HG03460 (cell line): ENCODE data around the gene AKTIP.
A peak's percentile ranks its signal among the peaks of the same experiment; 100 is the strongest.

Experiments used
- ATAC-seq: cut with Tn5 transposase; IDR thresholded peaks from one replicate; pipeline ENCODE4 v1.9.1; 2021; ENCODE audit not compliant: unreplicated experiment

Gene AKTIP

DNA sequence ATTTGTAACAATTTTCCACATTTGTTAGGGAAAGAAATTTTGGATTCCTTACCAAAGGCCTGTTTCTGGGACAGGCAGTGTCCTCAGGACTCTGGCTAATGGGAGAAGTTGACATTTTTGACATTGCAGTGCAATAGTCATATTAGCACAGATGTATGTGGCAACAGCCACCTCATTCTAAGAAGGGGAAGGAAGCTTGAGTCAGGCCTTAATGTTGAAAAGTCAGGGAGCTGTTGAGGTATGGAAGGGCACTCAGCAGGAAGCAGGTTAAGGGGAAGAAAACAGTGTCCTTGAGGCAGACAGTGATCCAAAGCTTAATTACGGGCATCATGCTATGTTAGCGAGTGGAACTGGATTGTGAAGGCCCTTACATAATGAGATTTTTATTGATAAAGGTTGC is 20.9 kb downstream of the AKTIP start:
- no peak for ATAC-seq

DNA sequence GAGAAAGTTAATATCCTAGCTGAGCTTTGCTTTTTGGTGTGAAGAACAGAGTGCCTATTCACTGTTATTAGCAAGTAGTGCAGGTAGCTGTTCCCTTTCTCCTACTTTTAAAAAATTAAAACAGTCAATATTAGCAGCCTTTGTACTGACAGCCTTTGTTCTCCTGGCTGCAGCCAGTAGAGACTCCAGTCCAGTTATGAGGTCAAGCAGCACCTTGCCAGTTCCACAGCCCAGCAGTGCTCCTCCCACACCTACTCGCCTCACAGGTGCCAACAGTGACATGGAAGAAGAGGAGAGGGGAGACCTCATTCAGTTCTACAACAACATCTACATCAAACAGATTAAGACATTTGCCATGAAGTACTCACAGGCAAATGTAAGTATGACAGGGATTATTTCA is 22.6 kb downstream of the AKTIP start:
- ATAC-seq = no peak

DNA sequence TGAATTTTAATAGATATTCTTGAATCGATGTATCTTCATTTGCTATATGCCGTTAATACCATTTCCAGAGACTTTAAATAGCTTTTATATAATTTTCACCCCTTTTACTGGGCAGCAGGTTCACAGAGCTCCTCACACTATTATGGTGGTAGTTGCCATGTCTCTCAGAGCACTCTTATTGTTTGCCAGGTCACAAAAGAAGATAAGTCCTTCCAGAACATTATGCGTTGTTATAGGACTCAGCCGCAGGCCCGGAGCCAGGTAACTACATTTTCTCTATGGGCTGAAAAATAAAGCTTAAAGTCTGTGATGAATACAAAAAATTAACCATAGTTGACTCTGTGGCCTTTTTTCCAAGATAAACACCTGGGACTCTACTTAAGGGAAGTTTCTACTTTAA is 24.0 kb downstream of the AKTIP start:
- no peak for ATAC-seq

DNA sequence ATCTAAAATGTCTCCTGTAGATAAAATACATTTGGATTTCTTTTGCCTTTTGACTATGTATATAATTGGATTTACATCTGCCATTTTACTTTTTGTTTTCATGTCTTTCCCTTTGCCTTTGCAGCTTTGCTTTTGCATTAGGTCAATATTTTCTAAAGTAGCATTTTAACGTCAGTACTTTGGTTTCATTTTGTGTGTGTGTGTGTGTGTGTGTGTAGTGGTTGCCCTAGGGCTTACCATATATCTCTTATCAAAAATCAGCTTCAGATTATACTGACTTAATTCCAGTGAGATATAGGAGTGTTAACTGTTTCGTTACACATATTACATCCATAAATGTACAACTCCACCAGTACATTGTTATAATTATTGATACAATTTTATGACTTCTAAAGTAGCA is 26.1 kb downstream of the AKTIP start:
- no peak for ATAC-seq

DNA sequence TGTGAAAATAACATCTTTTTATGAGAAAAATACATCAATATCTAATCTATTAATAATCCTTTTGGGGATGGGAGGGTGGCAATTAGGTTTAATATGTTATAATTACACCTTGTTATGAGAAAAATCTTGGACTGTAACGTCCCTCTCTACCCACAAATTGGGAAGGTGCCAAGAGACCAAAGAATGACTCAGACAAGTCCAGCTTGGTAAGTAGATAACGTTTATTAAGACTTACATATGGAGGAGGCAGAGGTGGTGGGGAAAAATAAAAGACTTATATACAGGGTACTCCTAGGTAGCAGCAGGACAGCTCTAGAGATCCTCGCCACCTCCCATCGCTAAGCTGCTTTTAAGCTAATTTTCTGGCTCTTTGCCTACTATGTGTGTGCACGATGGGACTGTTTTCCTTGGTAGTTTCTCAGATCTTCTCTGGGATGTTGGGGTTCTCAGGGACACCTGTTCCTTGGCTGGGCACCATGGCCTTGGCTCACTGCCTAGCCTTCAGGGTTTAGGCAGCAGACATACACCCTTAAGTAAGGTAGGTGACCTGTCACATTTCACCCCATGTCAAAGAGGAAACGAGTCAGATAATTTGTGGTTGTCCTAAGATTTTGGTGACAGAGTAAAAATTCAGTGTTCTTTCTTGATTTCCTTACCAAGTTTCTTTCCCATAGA is 37.3 kb downstream of the AKTIP start:
- ATAC-seq = no peak

DNA sequence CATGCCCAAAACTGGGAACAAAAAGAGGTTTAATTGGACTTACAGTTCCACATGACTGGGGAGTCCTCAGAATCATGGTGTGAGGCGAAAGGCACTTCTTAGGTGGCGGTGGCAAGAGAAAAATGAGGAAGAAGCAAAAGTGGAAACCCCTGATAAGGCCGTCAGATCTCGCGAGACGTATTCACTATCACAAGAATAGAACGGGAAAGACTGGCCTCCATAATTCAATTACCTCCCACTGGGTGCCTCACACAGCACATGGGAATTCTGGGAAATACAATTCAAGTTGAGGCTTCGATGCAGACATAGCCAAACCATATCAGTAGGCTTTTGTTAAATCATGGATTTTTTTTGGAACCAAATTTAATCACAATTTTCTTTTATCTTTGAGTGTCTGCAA is 44.4 kb downstream of the AKTIP start:
- ATAC-seq = no peak

DNA sequence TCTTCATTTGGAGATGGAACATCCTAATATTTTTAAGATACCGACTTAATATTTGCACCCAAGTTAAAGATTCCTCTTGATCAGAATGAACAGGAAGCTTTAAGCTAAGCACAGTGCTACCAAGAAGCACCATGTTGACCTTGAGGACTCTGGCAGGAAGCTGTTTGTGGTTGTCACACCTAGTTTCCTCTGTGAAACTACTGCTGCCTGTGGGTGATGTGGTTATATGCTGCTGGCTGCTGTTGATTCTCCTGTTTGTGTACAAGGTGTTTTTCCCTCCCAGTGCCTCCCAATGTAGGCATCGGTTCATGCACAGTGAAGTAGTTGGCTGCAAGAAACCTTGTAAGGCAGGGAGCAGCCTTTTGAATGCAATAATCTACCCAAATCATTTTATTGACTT is 45.3 kb downstream of the AKTIP start:
- peak; percentile 100 for ATAC-seq

DNA sequence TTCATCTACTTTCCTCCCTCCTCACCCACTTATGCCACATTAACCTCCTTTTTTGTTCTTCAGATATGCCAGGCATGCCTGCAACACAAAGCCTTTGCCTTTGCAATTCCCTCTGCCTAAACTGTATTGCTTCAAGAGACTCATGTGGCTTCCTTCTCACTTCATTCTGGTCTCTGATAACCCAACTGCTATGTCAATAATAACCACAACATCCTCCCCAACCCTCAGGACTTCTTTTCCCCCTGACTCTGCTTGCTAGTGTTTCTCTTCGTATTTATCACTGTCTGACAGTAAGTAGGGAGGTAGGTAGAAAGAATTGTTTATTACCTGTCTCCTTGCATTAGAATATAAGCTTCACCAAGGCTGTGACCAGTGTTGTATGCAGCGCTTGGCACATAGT is 46.4 kb downstream of the AKTIP start:
- no peak for ATAC-seq

DNA sequence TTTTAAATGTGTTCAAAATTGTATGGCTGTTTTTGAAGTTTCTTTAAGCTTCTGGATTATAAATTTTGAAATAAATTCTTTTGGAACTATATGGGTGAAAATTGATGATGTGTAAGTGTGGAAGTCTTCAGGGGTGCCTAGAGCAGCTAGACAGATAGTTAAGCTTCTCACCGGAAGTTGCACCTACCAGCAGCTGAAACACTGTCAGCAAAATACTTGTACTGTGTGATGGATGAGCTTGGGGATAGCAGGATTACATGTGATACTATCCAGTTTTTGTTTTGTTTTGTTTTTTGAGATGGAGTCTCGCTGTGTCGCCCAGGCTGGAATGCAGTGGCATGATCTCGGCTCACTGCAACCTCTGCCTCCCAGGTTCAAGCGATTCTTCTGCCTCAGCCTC is 49.1 kb downstream of the AKTIP start:
- no peak for ATAC-seq

DNA sequence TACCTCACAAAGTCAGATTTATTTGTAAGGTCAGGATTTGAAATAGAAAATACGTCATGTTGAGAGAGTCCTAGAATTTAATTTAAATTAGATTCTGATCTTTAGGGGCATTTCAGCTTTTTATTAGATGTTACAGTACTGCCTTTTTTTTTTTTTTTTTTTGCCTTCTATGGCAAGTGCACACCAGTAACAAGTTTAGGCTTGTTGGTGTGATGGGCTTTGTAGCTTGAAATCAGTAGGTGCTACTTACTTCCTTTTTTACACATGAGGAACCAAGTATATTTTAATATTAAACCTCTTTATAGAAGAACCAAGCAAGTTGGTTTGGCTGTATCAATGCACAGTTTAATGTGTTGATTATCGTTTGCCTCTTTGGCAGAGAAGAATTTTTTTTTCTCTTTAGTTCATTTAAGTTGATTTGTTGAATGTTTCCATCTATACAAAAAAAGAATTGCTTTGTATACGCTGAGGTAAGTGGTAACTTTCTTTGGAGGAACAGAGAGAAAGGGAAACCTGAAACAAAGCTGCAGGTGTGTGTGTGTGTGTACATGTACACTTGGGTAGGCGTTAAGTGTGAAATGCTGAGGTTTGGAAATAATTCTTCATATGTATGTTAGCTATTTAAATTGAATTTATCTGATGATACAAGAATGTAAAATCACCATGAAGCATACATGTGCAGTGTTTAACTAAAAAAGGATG is 53.0 kb downstream of the AKTIP start:
- ATAC-seq = no peak

DNA sequence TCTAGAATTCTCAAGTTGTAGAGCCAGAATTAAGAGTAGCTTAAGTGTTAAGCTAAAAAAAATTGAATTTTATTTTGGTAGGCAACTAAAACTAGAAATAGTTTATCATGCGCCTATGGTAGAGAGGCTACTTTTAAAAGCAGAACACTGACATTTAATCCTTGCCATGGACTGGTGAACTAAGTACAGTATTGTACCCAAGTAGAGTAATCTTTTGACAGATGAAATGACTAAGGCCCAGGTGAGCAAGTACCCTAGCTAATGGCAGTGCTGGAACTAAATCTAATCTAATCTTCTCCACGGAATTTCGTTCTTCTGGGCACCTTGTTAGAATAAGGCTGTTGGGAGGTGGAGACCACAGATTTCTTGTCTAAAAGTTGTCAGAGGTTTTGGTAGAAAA is 56.9 kb downstream of the AKTIP start:
- ATAC-seq = no peak

DNA sequence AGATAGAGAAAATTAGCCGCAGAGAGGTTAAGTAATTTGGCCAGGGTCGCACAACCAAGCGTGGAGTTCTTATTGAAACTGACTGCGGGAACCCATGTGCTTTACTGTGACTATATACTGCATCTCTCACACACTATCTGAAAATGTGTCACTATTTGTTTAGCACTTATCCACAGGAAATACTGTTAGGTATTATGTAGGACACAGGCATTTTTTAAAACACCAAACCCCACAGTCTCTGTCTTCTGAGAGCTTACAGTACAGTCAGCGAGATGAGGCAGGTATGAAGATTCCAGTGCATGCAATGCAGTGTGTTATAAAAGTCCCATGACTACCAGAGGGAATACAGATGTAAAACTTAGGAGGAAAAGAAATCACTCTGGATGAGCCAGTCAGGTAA is 57.5 kb downstream of the AKTIP start:
- no peak for ATAC-seq
